ENCODE results near the gene COMMD4.
A peak's percentile ranks its signal among the peaks of the same experiment; 100 is the strongest.
"Not testable (repeated sequence)": the region's sequence is repeated elsewhere in the genome, so short reads cannot be mapped to it uniquely, and the experiment has no call there.

The COMMD4 gene

DNA sequence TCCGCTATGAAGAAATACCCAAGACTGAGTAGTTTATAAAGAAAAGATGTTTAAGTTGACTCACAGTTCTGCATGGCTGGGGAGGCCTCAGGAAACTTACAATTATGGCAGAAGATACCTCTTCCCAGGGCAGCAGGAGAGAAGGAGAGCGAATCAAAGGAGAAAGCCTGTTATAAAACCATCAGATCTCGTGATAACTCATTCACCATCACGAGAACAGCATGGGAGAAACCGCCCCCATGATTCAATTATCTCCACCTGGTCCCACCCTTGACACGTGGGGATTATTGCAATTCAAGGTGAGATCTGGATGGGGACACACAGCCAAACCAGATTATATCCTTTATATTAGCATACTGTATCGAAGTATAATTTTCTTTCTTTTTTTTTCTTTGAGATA, 3.8 kb upstream of the COMMD4 start:
- DNase-seq: not testable (repeated sequence)

DNA sequence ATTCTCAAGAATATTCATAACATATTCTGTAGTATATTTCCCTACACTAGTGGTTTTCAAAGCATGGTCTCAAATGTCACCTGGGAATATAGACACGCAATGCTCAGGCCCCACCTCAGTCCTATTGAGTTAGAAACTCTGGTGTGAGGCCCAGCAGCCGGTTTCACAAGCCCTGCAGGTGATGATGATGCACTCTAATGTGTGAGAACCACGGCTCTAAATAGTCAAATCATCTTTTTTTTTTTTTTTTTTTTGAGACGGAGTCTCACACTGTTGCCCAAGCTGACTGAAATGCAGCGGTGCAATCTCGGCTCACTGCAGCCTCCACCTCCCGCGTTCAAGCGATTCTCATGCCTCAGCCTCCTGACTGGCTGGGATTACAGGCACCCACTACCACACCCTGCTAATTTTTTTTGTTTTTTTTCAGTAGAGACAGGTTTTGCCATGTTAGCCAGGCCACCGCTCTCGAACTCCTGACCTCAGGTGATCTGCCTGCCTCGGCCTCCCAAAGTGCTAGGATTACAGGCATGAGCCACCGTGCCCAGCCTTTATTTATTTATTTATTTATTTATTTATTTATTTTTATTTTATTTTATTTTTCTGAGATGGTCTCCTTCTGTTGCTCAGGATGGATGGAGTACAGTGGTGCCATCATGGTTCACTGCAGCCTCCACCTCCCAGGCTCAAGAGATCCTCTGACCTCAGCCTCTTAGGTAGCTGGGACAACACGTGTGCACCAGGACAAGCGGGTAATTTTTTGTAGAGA, 2.0 kb upstream of the COMMD4 start:
- not testable (repeated sequence) for DNase-seq

DNA sequence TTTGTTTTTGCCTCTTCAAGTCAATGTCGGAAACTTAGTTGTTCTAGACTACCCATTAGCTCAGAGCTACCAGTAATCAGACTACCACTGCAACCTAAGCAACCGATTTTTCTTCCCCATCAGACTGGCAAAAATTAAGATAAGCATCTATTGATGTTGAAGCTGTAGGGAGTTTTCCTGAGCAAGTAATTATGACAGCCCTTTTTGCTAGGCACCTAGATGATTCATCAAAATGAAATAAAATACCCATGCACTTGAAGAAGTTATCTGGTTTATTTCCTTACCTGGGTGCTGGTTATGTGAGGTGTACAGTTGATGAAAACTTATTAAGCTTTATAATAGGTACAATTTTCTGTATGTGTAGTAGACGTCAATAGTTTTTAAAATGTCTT, 554 bp upstream of the COMMD4 start:
- no peak for DNase-seq

DNA sequence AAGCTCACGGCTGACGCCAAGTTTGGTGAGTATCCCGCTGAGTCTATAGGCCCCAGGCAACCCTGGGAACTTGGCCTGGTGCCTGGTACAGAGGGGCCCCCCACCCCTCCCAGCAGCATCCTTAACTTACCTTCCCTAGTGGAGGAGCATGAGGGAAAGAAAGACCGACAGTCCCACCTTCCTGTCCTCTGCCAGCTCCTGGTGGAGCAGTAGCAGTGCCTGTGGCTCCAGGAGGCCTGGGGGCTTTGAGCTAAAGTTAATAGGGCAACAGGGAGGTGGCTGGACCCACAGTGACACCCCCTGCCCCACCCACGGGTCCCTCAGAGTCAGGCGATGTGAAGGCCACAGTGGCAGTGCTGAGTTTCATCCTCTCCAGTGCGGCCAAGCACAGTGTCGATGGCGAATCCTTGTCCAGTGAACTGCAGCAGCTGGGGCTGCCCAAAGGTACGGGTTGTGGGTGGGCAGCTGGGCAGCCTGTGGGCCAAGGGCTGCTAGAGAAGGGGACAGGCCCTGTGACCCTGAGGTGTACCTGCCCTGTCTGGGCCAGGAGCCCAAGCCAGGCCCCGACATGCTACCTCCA, 2.9 kb downstream of the COMMD4 start:
- DNase-seq: no peak

DNA sequence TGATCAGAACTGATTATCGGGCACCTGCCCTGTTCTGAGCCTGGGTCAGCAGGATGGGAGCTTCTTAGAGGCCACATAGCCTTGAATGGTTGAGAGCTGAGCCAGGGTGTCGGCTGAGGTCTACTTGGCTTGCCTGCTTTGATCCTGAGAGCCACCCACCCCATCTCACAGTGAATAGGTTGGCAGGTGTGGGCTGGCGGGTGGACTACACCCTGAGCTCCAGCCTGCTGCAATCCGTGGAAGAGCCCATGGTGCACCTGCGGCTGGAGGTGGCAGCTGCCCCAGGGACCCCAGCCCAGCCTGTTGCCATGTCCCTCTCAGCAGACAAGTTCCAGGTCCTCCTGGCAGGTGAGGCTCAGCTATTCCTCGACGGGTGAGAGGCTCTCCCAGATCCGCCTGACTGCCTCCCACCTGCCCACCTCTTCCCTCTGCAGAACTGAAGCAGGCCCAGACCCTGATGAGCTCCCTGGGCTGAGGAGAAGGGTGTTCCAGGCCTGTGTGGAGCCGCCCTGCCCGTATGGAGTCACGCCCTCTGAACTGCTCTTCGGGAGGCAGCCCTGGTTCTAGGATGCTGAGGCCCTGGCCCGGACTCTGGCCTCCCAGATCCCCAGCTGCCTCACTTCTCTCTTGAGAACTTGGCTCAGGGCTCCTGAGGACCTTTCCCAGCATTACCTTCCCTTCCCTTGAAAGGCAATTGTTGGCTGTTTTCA, 3.8 kb downstream of the COMMD4 start:
- no peak for DNase-seq

DNA sequence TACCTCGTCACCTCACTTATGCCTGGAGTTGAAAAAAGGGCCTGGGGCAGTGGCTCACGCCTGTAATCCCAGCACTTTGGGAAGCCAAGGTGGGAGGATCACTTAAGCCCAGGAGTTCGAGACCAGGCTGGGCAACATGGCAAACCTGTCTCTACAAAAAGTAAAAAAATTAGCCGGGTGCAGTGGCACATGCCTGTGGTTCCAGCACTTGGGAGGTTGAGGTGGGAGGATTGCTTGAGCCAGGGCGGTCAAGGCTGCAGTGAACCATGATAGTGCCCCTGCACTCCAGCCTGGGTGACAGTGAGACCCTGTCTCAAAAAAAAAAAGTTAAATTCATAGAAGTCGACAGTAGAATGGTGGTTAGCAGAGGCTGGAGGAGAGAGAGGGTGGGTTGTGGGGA, 6.4 kb downstream of the COMMD4 start:
- no peak for DNase-seq

DNA sequence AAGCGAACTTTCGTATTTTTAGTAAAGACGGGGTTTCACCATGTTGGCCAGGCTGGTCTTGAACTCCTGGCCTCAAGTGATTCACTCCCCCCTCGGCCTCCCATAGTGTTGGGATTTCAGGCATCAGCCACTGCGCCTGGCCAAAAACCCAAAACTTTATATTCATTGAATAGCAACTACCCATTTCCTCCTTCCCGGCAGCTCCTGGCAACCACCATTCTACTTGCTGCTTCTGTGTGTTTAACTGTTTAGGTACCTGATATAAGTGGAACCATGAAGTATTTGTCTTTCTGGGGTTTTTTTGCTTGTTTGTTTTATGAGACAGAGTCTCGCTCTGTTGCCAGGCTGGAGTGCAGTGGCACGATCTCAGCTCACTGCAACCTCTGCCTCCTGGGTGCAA, 8.1 kb downstream of the COMMD4 start:
- DNase-seq: peak in 11 of 51 donors; percentile 4 to 32 (median 16)

DNA sequence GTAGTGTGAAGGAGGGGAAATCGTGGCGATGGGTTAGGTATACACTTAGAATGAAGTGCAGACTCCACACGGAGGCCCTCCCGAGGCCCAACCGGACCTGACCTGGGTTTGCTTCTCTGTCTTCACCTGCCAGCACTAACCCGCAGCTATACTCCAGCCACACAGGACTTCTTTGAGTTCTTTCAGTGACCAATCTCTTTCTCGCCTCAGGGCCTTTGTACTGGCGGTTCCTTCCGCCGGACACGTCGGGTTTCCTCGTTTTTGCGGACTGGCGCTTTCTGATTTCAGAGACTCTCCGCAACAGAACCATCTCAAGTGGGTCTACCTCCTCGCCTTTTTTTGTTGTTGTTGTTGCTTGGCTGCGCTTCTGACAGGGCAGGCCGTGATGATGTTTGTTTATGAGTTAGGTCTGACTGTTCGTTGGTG, 10.9 kb downstream of the COMMD4 start, which contains the start of gene NEIL1:
NEIL1 (plus strand) TSS at position 244 of the 426 bp plus-strand sequence. CDS start 1,867 bp downstream, outside the sequence.
- DNase-seq: peak in 4 of 51 donors; percentile 17 to 70 (median 39)

DNA sequence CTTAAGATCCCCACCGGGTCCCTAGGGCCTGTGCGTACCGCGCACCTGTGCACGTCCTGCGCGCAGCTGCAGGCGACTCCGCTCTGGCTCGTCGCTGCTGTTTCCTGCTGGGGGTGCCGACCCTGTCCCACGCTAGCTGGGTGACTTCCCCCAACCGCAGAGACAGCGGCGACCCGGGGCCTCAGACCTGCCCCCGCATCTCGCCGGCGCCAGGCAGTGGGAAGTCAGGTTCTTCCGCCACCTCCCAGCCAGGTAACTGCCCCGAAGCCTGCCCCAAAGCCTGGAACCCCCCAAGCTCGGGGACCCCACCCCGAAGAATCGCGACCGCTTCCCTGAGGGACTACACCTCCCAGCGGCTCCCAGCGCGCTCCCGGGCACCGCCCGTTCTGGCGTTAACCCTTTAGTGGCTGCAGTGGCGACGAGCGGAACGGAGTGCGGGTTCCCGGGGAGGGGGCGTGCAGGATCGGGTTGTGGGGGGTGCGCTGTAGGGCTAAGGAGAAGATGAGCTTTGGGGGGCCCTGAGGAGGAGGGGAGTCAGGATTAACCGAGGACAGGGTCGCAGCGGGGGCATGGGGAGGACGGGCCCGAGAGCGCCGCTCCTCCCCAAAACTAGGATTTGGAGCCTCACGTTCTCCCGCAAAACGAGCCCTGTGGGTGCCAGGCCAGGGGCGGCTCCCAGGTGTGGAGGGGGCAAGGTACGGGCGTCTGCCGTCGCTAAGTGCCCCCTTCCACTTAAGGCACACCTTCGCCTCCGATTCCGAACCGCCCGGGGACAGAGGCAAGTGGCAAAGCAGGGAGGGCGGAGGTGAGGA, 11.6 kb downstream of the COMMD4 start:
- DNase-seq: peak in 47 of 51 donors; percentile 21 to 86 (median 55)

DNA sequence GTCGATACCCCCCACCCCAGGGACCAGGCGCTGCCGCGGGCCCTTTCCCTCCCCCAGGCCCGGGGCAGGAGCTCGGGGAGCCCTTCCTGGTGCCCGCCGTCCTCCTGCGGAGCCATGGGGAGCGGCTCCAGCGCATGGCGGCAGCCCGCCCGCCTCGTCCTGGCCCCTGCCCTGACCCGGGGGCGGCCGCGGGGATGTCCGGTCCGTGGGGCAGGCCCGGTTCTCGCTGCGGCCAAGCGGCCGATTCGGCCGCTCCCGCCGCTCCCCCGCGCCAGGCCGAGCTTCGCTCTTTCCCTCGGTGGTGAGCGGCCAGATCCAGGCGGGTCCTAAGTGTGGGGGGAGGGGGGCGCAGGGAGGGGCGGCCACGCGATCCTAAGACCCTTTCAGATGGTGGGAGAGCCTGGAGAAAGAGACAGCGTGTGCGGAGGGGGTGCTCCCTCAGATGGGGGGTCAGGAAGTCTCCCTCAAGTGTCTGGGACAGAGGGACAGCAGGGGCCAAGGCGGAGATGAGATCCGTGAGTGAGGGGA, 12.2 kb downstream of the COMMD4 start:
- peak in 5 of 51 donors; percentile 25 to 43 (median 39) for DNase-seq

DNA sequence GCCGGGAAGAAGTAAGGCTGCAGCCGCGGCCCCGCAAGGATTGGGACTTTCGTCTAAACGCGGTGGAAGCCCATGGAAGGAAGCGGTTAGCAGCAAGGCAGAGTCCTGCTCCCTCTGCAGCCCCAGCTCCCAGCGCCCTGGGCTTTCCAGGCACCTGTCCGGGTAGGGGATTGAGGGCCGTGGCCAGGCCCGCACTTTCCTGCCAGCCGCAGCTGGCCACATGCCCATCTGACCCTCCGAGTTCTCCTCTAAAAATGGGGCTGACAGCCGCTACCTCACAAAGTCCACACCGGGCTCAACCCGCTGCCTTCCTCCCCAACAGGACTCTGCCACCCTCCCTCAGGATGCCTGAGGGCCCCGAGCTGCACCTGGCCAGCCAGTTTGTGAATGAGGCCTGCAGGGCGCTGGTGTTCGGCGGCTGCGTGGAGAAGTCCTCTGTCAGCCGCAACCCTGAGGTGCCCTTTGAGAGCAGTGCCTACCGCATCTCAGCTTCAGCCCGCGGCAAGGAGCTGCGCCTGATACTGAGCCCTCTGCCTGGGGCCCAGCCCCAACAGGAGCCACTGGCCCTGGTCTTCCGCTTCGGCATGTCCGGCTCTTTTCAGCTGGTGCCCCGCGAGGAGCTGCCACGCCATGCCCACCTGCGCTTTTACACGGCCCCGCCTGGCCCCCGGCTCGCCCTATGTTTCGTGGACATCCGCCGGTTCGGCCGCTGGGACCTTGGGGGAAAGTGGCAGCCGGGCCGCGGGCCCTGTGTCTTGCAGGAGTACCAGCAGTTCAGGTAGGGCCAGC, 12.9 kb downstream of the COMMD4 start:
- peak in 9 of 51 donors; percentile 6 to 40 (median 21) for DNase-seq

DNA sequence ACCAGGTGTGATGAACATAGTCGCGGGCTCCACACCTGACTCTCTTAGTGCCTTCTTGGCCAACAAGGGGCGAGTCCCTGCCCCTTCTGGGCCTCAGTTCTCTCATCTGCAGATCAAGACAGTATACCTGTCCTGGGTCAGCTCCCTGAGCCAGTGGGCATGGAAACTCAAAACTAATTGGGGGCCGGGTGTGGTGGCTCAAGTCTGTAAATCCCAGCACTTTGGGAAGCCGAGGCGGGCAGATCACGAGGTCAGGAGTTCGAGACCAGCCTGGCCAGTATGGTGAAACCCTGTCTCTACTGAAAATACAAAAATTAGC, 13.4 kb downstream of the COMMD4 start:
- not testable (repeated sequence) for DNase-seq

DNA sequence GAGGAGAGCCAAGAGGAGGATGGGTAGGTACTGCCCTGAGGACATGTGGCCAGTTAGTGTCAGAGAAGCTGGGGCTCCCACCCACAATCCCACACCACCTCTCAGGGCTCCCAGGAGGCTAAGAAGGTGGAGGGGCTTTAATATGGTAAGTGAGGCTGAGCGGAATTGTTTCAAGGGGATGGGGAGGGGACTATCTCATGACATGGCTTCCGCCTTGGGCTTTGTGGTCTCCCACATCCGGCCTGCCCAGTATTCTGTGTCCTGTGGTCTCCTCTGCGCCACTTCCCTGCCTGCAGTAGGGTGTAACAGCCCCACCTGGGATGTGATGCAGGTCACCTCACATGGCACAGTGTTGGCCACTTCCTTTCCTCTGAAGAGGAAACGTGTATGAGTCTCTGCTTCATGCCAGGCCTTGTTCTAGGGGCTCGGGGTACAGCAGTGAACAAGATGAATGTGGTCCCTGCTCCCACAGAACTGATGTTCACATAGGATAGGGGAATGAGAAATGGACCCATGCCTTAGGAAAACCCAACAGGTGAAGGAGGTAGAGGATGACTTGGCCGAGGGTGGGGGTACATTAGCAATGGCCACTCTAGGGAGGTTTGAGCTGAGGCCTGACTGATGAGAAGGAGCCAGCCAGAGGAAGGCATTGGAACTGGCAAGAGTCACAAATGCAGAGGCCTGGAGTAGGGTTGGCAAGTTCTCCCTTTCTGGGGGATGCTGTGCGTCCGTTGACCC, 14.2 kb downstream of the COMMD4 start:
- DNase-seq: no peak

DNA sequence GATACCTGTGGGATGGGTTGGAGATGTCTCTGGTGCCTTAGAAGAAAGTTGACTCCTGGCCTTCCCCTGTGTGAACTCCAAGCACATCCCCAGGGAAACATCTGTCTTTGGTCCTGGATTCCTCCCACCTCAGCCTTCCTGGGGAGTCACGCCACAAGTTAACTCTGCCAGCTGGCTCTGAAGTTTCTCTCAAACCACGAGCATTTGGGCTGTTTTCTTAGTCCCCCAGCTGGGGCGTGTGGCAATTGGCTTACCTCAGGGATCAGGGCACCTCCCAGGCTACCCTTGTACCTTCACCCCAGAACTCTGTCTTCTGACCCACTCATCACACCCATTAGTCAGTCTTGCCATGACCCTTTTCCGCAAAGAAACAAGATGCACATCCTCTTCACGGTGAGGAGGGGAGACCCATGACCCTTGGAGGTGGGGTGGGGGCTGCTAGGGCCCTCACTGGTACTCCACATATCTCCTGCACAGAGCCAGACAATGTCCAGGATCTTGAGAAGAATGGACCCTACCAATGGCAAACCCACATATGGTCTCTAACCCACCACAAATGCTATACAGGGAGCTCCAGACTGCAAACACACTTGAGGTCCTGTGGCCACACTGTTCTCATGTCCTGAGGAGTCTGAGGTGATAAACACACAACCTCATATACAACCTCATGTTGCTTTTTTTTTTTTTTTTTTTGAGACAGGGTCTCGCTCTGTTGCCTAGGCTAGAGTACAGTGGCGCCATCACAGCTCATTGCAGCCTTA, 14.9 kb downstream of the COMMD4 start:
- no peak for DNase-seq

DNA sequence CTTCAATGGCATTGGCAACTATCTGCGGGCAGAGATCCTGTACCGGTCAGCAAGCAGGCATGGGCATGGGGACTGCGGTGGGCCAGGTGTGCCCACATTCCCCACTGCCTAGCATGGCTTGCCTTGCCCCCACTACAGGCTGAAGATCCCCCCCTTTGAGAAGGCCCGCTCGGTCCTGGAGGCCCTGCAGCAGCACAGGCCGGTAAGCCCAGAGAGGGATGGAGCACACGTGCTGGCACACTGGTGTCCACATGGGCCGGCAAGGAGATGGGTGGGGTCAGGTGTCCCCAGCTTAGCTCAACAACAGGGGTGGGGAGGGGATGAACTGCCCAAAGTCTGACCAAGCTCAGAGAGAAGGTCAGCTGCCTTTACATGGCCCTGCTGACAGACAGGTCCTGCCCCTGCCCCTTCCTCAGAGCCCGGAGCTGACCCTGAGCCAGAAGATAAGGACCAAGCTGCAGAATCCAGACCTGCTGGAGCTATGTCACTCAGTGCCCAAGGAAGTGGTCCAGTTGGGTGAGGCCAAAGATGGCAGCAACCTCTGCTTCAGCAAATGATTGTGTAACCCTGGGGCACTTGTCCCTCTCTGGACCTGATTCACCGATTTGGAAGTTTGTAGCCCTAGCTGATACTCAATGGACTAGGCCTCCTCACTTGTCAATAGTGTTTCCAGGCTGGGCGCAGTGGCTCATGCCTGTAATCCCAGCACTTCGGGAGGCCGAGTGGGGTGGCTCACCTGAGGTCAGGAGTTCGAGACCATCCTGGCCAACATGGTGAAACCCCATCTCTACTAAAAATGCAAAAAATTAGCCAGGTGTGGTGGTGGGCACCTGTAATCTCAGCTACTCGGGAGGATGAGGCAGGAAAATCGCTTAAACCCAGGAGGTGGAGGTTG, 16.6 kb downstream of the COMMD4 start:
- no peak for DNase-seq

DNA sequence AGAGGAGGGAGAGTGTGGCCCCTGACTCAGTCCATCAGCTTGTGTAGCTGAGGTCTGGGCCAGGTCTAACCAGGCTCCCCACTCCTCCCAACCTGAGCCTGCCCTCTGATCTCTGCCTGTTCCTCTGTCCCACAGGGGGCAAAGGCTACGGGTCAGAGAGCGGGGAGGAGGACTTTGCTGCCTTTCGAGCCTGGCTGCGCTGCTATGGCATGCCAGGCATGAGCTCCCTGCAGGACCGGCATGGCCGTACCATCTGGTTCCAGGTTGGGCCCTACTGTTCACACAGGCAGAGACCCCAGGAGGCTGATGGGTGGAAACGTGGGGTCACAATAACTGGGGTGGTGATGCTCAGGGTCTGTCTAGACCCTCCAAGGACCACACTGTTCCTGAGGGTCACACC, 17.7 kb downstream of the COMMD4 start:
- DNase-seq: no peak

DNA sequence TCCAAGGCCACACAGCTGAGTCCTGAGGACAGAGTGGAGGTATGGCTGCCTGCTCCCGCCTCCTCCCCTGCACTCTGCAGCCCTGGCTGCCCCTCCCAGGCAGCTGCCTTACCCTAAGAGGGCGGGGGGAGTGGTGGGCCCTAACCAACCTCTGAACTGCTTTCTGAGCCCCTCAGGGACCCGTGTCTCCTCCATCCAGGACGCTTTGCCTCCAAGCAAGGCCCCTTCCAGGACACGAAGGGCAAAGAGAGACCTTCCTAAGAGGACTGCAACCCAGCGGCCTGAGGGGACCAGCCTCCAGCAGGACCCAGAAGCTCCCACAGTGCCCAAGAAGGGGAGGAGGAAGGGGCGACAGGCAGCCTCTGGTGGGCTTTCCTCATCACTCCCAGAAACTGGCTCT, 18.6 kb downstream of the COMMD4 start:
- DNase-seq: no peak

DNA sequence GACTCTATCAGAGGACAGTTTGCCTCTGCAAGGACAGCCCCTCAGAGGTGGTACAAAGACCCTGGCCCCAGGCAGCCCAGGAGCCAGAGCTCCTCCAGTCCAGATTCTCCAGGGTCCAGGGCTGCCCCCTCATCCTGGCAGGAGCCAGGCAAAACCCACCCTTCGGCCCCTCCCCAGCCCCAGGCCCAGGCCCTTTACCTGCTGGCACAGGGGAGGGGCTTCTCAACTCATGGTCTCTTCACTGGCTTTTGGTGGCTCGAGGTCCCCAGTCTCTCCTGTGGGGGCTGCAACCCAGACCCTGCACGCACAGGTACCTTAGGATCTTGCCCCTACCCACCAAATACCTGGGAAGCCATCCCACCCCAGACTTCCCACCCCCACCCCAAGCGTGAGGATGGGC, 19.5 kb downstream of the COMMD4 start:
- no peak for DNase-seq

Measured in hypothalamus (tissue), 51 donors.